C1 segment of cervical spinal cord (tissue), 14 donors: ENCODE measurements around the gene IFT74.

ENCODE experiments used
- DNase-seq, 14 donors: peaks; one replicate each; lab custom pipeline; 2025; lab: John Stamatoyannopoulos, UW

The IFT74 gene

DNA sequence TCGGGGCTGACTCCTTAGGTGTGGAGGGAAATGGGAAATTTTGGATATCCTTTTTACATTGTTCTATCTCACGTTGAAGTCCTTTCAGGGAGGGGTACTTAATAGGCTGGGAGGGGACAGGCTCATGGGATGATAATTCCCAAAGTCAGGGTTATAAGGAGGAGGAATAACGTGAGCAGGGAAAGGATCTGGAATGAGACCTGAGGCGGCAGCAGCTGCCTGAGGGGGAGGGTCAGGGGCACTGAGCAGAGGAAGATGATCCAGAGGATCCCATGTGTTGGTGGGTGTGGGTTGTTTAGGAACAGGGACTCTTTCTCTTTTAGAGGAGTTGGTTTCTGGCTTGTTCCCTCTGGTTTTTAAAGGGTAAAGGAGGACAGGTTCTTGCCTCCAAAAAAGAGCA lies 18.7 kb downstream of the IFT74 start:
- DNase-seq, result no peak

DNA sequence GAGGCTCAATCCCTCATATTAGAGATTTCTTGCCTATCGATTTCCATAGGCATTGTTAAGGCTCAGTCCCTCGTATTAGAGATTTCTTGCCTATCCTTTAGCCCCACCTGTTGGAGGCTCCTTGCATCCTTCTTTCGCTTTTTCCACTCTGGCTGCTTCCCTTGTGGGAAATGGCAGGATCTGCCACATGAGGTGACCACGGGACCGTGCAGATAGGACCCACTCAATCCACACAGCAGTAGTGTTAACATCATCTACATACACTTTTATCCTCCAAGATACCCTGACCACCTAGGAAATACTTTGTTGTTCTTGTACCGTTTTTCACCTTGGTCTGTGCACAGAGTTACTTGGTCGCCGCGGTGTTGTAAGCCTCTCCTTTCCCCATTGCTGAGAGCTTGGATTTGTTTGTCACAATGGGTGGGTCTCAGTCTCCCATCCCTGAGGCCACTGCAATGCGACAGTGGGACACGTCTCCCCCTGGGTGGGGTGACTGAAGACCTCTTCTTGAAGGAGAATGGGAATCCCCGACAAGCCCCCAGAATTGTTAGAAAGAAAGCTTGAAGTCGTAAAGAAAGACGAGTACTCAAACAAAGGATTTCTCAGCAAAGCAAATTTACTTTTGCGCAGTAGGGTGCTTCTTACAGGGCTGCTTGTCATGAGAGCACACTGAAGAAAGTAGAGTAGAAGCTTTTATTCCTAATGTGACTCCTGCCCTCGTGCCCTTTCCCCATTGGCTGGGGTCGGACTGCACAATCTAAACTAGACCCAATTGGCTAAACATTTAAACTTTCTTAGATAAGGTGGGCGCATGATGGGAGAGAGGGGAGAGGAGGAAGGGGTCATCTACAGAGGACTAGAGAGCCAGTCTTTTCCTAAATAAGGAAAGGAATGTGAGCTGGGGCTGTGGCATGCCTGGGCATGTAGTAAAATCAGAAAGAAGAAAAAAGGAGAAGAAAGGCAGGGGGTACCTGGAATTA lies 19.8 kb downstream of the IFT74 start:
- DNase-seq, result peak in 1 of 14 donors; percentile 1

DNA sequence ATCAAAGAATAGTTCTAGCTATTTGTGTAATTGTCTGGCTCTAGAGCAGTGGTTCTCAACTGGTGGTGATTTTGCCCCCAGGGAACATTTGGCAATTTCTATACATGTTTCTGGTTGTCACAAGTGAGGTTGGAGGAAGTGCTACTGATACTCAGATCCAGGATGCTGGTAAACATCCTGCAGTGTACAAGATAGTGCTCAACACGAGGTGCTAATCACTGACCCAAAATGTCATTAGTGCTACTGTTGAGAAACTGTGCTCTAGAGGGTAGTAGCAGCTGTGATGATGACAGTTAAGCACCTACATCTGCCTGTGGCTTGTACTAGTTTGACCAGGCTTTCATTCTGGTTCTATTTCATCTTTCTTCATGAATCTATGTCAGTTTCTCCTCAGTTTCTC lies 27.1 kb downstream of the IFT74 start:
- DNase-seq, result no peak

DNA sequence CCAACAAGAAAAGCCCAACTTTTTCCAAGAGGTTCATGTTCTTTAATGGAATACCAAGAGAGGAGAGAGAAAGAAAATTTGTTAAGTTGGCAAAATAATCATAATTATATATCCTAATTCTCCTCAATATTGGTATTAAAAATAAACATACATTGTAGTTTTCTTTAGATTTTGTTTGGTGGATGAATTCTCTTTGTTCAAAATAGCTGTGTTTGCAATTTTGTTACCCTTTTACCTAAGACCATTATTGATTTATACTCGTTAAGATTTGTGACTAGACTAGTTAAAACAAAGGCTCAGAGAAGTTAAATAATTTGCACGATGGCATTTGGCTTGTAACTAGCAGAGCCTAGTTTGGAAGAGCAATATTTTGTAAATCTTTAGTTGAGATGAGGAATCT lies 39.6 kb downstream of the IFT74 start:
- no peak for DNase-seq

DNA sequence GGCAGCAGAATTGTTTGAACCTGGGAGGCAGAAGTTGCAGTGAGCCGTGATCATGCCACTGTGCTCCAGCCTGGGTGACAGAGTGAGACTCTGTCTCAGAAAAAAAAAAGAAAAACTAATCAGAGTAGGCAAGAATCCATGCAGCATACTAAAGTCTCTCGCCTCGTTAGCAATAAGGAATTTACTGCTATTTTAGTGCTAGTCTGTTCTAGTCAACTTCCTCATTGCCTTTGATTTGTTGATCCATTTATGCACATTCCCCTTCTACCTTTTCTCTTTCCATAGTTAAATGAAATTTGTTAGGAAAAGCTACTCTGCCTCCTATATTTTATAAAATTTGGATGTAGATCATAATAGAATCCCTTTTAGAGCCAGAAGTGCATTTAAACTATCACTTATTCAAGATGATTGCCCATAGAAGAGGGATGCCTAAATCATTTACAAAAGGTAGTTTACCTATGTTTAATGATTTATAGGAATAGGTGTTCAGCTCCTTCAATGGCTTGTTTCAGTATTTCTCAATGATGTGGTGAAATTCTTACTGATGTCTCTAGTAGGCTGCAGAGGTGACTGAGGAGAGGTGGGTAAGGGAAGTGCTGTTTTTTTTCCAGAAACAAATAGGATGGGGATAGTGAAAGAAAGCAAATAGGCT lies 47.3 kb downstream of the IFT74 start:
- no peak for DNase-seq

DNA sequence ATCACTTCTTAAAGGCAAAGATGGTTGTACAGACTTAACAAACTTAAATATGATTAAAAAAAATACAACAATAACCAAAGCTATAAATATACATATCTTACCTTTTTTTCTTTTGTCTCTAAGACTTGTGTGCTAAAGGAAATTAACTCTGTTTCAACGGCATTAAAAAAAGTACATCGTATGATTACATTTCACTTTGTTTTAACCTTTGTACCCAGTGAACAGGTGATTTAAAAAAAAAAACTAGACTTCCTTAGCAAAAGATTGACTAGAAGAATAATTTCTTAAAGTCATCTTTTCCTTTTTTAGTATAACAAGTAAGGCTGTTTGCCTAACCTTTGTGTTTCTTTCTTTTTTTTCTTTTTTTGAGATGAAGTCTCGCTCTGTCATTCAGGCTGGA lies 49.3 kb downstream of the IFT74 start, which contains the start of gene LRRC19:
TSS of gene LRRC19 (minus strand) at position 182 of the 400 bp plus-strand sequence. CDS start 5,978 bp downstream, outside the sequence.
- DNase-seq, result no peak

DNA sequence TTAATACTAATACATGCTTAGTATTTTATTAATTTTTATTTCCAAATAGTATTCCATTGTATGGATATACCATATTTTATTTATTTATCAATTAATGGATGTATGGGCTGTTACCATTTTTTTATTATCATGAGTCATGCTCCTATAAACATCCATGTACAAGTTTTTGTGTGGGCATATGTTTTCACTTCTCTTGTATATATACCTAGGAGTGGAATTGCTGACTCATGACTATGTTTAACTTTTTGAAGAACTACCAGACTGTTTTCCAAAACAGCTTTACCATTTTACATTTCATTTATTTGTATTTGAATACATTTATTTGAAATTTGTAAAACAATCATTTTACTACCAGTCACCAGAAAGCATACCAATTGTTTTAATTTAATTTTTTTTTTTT lies 63.4 kb downstream of the IFT74 start:
- no peak for DNase-seq

DNA sequence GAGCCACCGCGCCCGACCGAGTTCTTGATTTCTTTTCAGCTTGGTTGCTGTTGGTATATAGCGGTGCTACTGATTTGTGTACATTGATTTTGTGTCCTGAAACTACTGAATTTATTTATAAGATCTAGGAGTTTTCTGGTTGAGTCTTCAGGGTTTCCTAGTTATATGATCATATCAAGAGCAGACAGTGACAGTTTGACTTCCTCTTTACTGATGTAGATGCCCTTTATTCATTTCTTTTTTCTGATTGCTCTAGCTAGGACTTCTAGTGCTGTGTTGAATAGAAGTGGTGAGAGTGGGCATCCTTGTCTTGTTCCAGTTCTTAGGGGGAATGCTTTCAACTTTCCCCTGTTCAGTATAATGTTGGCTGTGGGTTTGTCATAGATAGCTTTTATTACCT lies 66.7 kb downstream of the IFT74 start:
- DNase-seq, result no peak

DNA sequence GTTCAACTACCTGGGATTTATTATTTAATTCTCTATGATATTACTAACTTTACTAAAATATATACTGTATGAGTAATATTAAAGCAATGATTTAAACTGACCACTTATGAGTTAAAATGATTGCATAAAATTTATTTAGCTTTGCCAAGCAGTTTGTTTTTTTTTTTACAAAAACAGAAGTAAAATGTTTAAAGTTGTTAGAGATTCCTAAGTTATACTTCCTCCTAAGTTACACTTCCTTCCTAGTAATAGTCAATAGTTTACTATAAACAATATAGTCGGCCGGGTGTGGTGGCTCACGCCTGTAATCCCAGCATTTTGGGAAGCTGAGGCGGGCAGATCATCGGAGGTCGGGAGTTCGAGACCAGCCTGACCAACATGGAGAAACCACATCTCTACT lies 73.0 kb downstream of the IFT74 start:
- no peak for DNase-seq

DNA sequence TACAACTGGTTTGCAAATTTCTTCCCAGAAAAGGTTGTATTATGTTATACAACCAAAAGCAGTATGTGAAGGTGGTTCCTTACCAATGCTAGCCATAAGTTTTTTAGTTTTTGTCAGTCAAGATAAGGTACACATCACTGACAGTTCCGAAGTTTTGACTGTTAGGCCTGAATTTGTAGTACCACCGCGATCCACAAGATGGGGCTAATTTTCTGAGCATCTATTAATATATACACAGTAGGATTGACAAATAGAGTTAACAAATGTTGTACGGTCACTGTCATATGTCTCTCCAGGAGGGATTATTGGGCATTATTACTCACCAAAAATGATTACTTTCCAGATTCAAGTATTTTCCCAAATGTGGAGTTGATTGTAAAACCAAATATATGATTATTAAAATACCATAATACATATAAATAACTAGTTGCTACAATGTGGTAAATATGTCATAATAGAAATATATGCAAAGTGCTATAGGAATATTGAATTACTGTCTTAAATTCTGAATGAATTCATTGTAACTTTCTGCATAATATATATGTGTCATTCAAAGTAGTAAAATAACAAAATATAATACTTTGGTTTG lies 77.7 kb downstream of the IFT74 start:
- peak in 2 of 14 donors; percentile 3 to 7 for DNase-seq

DNA sequence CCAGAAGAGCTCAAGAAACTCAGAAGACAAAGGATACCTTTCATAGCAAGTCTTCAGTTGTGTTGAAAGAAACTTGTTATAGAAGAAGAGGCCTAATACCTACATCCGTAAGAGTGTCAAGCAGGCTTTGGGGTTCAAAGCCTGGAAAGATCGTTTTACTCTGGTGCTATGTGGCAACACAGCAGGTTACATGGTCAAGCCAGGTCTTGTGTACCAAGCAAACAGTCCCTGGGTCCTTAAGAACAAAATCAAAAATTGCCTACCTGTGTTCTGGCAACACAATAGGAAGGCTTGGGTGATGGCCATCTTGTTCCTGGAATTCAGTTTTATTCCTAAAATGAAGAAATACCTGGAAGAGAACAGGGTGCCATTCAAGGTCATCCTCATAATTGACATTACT lies 81.3 kb downstream of the IFT74 start:
- no peak for DNase-seq

DNA sequence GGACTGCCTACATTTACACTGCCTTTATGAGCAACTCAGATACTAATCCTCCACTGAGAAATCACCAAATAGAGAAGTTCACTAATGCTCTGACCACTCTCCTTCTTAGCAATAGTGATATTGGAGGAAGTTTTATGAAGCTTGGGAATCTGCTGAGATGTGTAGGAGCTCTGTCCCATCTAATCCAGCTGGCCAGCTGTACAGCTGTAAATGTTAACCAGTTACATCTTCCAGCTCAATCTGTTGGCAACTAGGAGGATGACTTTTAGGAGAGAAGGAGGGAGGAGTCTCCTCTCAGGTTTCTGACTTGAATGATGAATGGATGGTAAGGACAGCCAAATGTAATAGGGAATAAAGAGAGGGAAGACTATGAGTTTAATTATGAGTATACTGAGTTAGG lies 85.5 kb downstream of the IFT74 start:
- no peak for DNase-seq

DNA sequence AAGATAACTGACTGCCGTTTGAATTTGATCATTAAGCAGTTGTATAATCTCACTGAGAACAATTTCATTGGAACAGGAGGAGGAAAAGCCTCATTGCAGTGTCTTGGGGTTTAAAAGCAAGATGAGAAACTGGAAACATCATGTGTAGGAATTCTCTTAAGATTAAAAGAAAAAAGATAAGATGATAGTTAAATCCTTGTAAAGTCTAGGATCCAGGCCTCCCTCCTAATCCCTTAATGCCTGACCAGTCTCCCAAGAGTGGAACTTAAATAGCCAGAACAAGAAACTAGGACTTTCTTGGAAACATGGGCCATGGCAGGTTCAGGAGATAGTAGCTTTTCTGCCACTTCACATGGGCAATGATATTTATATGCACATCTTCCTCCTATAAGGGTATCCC lies 86.3 kb downstream of the IFT74 start:
- no peak for DNase-seq

DNA sequence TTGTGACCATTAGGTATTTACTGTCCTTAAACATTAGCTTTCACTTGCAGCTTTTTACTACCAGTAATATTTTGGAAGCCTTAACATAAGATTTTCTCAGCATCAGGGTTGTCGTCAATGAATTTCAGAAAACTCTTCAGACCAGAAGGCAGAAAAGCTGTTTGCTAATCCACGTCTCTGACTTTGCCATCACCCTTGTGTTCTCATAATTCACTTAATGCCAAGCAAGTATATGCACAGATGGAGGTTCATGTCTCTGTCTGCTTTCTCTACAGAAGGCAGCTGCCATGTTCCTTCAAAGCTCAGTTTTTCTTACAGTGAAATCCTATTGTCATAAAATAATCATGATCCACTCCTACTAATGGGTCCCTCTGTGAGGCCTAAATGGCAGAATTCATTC lies 87.0 kb downstream of the IFT74 start:
- no peak for DNase-seq

DNA sequence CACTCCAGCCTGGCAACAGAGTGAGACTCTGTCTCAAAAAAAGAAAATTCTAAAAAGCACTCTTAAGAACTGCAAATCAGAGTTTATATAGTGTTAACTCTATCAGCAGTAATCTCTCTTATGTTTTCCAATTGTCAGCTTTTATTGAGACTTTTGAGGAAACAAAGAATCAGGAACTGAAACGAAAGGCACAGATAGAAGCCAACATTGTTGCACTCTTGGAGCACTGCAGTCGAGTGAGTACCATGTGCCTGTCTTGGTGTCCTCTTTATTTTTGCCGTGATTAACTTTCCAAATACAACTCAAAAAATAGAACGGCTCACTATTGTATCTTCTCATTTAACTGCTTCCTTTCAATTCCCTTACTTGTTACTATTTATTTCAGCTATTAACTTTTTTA lies 90.9 kb downstream of the IFT74 start:
- no peak for DNase-seq

DNA sequence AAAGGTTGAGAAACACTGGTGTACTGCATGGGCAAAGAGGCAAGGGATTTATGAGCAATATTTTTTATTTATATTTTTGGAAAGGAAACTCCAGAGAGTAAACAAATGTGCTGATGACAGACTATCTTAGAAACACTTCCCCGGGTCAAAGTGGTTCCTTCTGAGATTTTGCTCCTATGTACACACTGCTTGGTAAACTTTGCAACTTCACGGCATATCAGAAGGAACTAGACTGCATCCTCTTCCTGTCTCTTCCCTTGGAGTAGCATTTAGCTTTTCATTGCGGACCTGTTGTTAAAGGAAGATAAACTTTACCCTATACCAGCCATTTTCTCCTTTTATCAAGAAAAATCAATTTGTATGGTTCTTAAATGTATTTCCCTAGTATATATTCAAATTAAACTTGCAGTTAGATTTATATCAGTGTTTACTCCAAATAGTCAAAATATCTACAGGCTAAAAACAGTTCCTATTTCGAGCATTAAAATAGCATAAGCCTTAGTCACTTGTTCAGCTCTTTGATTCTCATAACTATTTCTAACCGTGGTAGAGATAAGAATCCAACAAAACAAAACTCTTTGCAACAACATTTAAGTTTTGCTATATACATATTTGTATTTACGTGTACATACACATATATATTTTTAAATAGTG lies 97.3 kb downstream of the IFT74 start:
- no peak for DNase-seq

DNA sequence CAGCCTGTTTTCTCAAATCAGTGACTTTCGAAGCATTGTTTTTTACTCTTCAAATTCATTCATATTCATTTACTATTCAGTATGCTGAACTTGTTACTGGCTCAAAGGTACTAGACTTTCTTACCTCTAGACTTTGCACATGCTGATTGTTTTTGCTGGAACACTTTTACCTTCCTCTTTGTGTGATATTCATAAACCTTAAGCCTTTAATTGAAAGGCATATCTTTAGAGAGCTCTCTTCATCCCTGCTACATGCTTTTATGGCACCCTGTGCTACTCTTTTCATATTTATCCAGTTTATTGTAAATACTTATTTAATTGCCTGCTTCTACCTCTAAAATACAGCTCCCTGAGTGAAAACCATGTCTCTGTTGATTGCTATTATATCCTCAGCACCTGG lies 97.9 kb downstream of the IFT74 start:
- no peak for DNase-seq

DNA sequence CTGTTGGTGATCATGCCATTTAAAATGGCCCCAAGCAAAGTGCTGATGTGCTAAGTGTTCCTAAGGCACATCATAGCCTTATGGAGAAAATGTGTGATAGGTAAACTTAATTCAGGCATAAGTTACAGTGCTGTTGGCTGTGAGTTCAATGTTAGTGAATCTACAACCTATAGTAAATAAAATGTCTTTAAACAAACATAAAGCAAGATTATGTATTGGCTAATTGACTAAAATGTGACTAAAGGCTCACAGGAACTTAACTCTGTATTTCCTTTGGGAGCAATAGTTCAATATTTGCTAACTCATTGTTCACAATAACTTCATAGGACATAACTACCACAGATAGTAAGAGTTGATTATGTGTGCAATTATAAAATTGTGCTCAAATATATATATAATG lies 98.6 kb downstream of the IFT74 start:
- no peak for DNase-seq

DNA sequence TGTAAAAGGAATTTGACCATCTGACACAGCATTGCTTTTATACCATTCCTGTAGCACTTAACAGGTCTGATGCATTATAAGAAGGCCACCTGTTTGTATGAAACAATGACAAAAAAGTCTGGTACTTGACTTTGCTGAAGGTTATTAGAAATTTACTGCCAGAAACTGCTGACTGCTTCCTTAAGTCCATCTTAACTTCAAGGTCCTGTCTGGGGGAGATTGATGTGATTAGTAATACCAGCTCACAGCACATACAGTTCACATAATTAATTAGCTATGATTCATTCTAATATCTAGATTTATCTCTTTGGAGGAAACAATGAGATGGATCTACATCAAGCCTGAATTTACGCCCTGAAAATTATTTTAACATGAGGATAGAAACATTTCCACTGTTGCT lies 103.2 kb downstream of the IFT74 start:
- no peak for DNase-seq

DNA sequence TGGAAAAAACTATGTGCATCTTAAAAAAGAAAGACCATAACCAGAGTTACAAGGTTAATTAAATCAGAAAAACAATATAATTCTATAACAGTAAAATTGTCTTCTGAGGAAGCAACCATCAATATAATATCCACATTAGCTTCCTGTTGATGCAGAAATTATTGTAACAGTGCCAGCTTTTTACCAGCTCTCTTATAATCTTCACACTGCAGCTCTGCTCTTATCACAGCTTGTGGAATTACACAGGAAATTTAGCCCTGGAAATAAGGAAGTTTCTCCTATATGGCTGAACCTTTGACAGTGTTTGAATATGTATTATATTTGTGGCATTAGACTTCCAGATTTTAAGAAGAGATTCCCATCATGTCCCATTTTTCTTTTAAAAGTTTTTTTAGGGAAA lies 103.7 kb downstream of the IFT74 start:
- no peak for DNase-seq

DNA sequence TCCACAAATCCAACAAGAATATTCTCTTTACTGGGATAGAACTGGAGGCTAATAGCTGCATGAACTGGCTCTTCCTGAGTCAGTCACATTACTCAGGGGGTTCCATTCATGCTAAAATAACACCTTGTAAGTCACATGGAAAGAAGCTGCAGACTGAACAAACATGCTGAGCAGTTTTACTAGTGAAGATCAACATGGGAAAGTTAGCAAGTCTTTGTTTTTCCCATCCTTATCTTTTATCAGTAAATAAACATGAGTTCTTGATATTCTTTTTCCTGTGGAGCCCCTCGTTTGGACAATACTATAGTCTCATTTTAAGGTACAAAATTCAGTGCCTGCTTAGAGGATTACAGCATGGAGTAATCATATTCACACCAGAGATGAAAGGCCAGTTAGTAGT lies 109.1 kb downstream of the IFT74 start:
- DNase-seq, result no peak
